ENCODE data around the gene CFAP157.

- TF ChIP-seq CTCF (IDR thresholded peaks at IDR 0.05) (no peak), POLR2A (IDR thresholded peaks at IDR 0.05) (no peak), POLR2AphosphoS5 (IDR thresholded peaks at IDR 0.05; ENCODE audit: insufficient read depth in 1 of 2, low read depth in 1 of 2) (no peak)
Measured at GRCh38 chr9:127734247-127734746, 27.5 kb downstream of the CFAP157 start.

All from vagina (tissue), 2 donors.